SU-DHL-6 (cell line): ENCODE results near the gene WSCD2.

Experiments used
- CTCF ChIP-seq: fragments of 200-600 bp; sonication (generic); IDR thresholded peaks from one replicate; pipeline ENCODE4 v1.5.1; 2017; ENCODE audit warnings: antibody characterized with exemption, mild to moderate bottlenecking, low read length, moderate library complexity; ENCODE audit not compliant: insufficient read depth, poor library complexity, severe bottlenecking
- EZH2phosphoT487 ChIP-seq: fragments of 200-600 bp; sonication (generic), shearing (Covaris generic); conservative IDR thresholded peaks from 2 replicates; pipeline ENCODE4 v1.6.1; 2018; ENCODE audit warnings: mild to moderate bottlenecking, antibody characterized with exemption, low read length, moderate library complexity, mixed read lengths

GRCh38 chr12:108116254-108116653 lies 12.8 kb upstream of the WSCD2 start:
- TF ChIP-seq CTCF (no peak), EZH2phosphoT487 (no peak)
